ENCODE data around the gene TPK1.
"Not testable (repeated sequence)": the region's sequence is repeated elsewhere in the genome, so short reads cannot be mapped to it uniquely, and the experiment has no call there.

Gene TPK1

DNA sequence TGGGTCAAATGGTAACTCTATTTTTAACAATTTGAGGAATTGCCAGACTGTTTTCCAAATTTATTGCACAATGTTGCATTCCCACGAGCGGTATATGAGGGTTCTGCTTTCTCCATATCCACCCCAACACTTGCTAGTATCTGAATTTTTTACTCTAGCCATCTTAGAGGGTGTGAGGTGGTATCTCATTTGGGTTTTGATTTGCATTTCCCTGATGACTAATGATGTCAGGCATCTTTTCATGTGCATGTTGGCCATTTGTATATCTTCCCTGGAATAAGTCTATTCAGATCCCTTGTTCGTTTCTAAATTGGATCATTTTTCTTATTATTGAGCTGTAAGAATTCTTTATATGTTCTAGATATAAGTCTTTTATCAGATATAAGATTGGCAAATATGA lies 97.7 kb downstream of the TPK1 start:
- no peaks in the 10 kb centered on the region for H3K27me3 ChIP-seq (ENCODE audit: low read depth, low read length)
- H3K4me1 ChIP-seq (ENCODE audit: control insufficient read depth in 1 of 2, insufficient read depth in 2 of 2, low read length in 2 of 2), result peaks cover 0 to 4% of the 10 kb centered on the region in 2 donors
- no peak overlapping the region for H3K27ac ChIP-seq (ENCODE audit: low read length)
- no peaks in the 10 kb centered on the region for H3K9me3 ChIP-seq (ENCODE audit: control insufficient read depth in 1 of 2, low read length in 2 of 2)
- H3K4me3 ChIP-seq (ENCODE audit: low read depth in 1 of 2, low read length in 2 of 2), result no peak overlapping the region
- no peaks in the 10 kb centered on the region for H3K36me3 ChIP-seq (ENCODE audit: control insufficient read depth in 1 of 2, insufficient read depth in 2 of 2, low read length in 2 of 2)

DNA sequence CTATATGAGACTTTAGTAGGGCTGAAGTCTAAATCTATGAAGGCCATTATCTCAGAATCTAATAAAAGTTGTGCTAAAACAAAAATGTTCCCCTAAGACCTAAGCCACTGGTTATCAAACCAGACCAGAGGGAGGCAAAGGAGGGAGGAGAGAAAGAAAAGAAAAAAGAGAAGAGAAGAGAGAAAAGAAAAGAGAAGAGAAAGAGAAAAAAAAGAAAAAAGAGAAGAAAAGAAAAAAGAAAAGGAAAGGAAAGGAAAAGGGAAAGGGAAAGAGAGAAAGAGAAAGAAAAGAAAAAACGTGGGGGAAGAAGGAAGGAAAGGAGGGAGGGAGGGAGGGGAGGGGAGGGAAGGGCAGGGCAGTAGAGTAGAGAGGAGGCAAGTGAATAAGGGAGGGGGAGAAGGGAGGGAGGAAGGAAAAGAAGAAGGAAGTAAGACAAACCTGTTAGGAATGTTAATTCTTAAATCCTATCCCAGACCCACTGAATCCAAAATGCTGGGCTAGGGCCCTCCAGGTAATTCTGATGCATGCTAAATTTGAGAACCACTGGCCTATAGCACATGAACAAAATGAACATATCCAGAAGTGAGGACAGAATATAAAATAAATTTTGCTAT lies 98.9 kb downstream of the TPK1 start:
- H3K4me1 ChIP-seq (ENCODE audit: control insufficient read depth in 1 of 2, insufficient read depth in 2 of 2, low read length in 2 of 2), result peaks cover 0 to 4% of the 10 kb centered on the region in 2 donors
- H3K4me3 ChIP-seq (ENCODE audit: low read depth in 1 of 2, low read length in 2 of 2), result no peak overlapping the region
- no peaks in the 10 kb centered on the region for H3K27me3 ChIP-seq (ENCODE audit: low read depth, low read length)
- no peaks in the 10 kb centered on the region for H3K36me3 ChIP-seq (ENCODE audit: control insufficient read depth in 1 of 2, insufficient read depth in 2 of 2, low read length in 2 of 2)
- H3K9me3 ChIP-seq (ENCODE audit: control insufficient read depth in 1 of 2, low read length in 2 of 2), result no peaks in the 10 kb centered on the region
- H3K27ac ChIP-seq (ENCODE audit: low read length), result no peak overlapping the region

DNA sequence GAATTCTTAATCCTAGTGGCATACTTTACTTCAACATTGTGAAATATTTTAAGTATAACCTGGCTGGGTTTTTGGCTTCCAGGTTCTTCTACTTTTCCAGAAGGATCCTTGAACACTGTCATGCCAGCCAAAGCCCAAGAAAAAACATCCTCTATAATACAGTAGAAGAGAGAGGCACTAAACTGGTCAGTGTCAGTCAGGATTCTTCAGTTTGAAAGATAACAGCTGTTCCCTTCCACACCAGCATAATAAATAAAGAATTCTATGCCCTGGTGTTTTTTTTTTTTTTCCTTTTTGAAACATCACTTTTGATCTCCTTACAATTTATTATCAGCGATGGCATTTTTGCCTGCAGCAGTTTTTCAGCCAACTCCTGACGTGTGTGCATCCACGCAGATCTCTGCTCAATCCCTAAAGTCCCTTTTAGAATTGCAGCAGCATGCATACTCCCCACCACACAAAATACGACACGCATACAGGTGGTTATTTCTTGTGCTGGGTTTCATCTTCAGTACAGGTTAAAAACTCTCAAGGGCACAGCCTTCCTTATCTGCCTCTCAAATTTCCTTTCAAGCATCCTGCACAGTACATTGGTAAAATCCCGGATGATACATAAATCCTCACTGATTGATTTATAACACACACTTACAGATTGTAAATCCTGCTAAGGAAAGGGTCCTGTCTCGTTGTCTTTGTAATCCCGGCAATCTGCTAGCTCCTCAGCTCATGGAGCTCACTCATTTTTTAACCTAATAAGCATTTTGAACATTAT lies 100.2 kb downstream of the TPK1 start:
- H3K9me3 ChIP-seq (ENCODE audit: control insufficient read depth in 1 of 2, low read length in 2 of 2), result no peaks in the 10 kb centered on the region
- no peaks in the 10 kb centered on the region for H3K36me3 ChIP-seq (ENCODE audit: control insufficient read depth in 1 of 2, insufficient read depth in 2 of 2, low read length in 2 of 2)
- no peak overlapping the region for H3K27ac ChIP-seq (ENCODE audit: low read length)
- no peak overlapping the region for H3K4me3 ChIP-seq (ENCODE audit: low read depth in 1 of 2, low read length in 2 of 2)
- H3K4me1 ChIP-seq (ENCODE audit: control insufficient read depth in 1 of 2, insufficient read depth in 2 of 2, low read length in 2 of 2), result peaks cover 0 to 4% of the 10 kb centered on the region in 2 donors
- H3K27me3 ChIP-seq (ENCODE audit: low read depth, low read length), result no peaks in the 10 kb centered on the region

DNA sequence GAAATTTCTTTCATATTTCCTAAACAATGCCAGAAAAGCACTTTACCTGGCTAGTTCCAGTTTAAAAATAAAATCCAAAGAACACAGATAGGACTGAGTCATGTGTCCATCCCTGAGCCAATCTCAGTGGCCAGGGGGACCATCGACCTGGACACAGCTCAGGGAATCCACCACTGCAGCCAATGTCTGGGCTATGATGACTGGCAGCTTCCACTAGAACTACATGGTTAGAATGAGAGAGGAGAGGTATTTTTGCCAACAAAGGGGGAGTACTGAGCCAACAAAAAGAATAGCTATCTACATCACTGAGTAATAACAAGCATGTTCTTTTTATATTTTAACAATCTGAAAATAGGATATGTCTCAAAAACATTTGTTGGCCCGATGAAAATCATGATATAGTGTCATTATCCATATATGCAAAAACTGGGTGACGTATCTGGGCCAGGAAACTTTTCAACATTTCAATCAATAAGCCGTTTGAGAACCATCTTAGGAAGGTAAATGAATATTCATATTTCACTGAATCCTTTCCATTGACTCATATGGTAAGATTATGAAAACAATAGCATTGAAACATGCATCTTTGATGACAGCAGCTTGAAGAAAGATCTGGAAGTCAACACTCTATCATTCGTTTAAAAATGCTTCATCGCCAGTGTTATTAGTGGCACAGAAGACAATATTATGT lies 104.0 kb downstream of the TPK1 start:
- Histone ChIP-seq H3K36me3 (ENCODE audit: control insufficient read depth in 1 of 2, insufficient read depth in 2 of 2, low read length in 2 of 2) (no peaks in the 10 kb centered on the region), H3K4me3 (ENCODE audit: low read depth in 1 of 2, low read length in 2 of 2) (no peak overlapping the region), H3K4me1 (ENCODE audit: control insufficient read depth in 1 of 2, insufficient read depth in 2 of 2, low read length in 2 of 2) (no peaks in the 10 kb centered on the region), H3K27me3 (ENCODE audit: low read depth, low read length) (no peaks in the 10 kb centered on the region), H3K27ac (ENCODE audit: low read length) (no peak overlapping the region), H3K9me3 (ENCODE audit: control insufficient read depth in 1 of 2, low read length in 2 of 2) (no peaks in the 10 kb centered on the region)

DNA sequence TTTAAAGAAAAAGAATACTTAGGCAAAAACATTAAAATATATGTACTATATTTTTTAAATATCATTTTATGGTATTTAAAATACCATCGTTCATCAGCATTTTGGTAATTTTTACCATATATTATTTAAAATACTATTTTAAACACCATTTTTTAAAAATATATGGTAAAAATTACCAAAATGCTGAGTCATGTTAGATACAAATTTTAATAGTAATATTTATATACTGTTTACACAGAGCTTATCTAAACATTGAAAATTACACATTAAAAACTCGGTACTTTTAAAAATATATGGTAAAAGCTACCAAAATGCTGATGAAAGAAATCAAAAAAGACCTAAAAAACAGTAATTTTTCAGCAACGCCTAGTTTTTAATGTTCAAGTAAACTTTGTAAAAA lies 105.6 kb downstream of the TPK1 start:
- Histone ChIP-seq H3K27ac (ENCODE audit: low read length) (no peak overlapping the region), H3K4me1 (ENCODE audit: control insufficient read depth in 1 of 2, insufficient read depth in 2 of 2, low read length in 2 of 2) (no peaks in the 10 kb centered on the region), H3K4me3 (ENCODE audit: low read depth in 1 of 2, low read length in 2 of 2) (no peak overlapping the region), H3K36me3 (ENCODE audit: control insufficient read depth in 1 of 2, insufficient read depth in 2 of 2, low read length in 2 of 2) (no peaks in the 10 kb centered on the region), H3K9me3 (ENCODE audit: control insufficient read depth in 1 of 2, low read length in 2 of 2) (no peaks in the 10 kb centered on the region), H3K27me3 (ENCODE audit: low read depth, low read length) (no peaks in the 10 kb centered on the region)

DNA sequence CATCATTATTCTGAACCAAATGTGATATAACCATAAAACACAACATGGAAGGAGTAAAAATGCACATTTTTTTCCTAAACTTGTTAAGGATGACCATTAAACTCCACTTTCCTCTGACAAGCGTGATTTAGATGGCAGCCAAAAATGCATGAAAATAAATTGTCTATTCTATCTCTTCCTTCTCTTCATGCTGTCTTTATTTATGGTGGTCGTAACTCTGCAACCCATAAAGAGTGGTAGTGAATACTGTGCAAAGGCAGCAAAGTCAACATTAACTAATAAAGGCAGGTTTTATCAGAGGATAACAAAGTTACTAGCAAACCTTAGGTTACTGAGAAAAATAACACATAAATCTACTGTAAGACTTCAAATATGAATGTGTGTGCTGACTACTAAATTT lies 106.6 kb downstream of the TPK1 start:
- H3K4me3 ChIP-seq (ENCODE audit: low read depth in 1 of 2, low read length in 2 of 2), result no peak overlapping the region
- H3K27ac ChIP-seq (ENCODE audit: low read length), result no peak overlapping the region
- H3K4me1 ChIP-seq (ENCODE audit: control insufficient read depth in 1 of 2, insufficient read depth in 2 of 2, low read length in 2 of 2), result no peaks in the 10 kb centered on the region
- no peaks in the 10 kb centered on the region for H3K9me3 ChIP-seq (ENCODE audit: control insufficient read depth in 1 of 2, low read length in 2 of 2)
- no peaks in the 10 kb centered on the region for H3K27me3 ChIP-seq (ENCODE audit: low read depth, low read length)
- H3K36me3 ChIP-seq (ENCODE audit: control insufficient read depth in 1 of 2, insufficient read depth in 2 of 2, low read length in 2 of 2), result no peaks in the 10 kb centered on the region

DNA sequence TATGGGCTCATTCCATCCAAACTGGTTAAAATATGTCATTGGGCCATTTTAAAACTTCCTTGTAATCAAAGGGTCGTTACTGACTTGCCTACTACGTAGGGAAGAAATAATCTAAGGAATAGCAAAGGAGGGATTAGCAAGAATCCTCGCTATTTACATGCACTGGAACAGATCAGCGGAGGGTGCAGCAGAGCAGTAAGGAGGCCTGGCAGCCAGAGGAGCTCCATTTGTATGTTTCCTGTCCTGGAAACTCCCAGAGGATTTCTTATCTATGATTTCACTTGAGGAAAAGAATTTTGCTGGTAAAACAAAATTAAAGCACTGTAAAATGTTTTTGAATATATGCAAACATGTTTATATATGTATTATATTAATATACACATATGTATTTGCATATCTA lies 107.3 kb downstream of the TPK1 start:
- no peak overlapping the region for H3K27ac ChIP-seq (ENCODE audit: low read length)
- no peak overlapping the region for H3K4me3 ChIP-seq (ENCODE audit: low read depth in 1 of 2, low read length in 2 of 2)
- no peaks in the 10 kb centered on the region for H3K36me3 ChIP-seq (ENCODE audit: control insufficient read depth in 1 of 2, insufficient read depth in 2 of 2, low read length in 2 of 2)
- no peaks in the 10 kb centered on the region for H3K27me3 ChIP-seq (ENCODE audit: low read depth, low read length)
- no peaks in the 10 kb centered on the region for H3K4me1 ChIP-seq (ENCODE audit: control insufficient read depth in 1 of 2, insufficient read depth in 2 of 2, low read length in 2 of 2)
- H3K9me3 ChIP-seq (ENCODE audit: control insufficient read depth in 1 of 2, low read length in 2 of 2), result no peaks in the 10 kb centered on the region

DNA sequence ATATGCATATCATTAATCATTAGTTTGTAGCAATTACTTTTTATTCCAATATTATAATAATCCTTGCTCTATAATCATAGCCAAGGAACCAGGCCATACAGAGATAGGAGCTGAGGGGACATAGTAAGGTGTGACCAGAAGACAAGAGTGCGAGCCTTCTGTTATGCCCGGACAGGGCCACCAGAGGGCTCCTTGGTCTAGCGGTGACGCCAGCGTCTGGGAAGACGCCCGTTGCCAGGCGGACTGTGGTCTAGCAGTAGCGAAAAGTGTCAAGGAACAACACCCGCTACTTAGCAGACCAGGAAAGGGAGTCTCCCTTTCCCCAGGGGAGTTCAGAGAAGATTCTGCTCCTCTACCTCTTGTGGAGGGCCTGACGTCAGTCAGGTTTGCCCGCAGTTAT lies 109.0 kb downstream of the TPK1 start:
- not testable (repeated sequence) for H3K27me3 ChIP-seq (ENCODE audit: low read depth, low read length); H3K36me3 ChIP-seq (ENCODE audit: control insufficient read depth in 1 of 2, insufficient read depth in 2 of 2, low read length in 2 of 2); H3K9me3 ChIP-seq (ENCODE audit: control insufficient read depth in 1 of 2, low read length in 2 of 2); H3K4me3 ChIP-seq (ENCODE audit: low read depth in 1 of 2, low read length in 2 of 2); H3K27ac ChIP-seq (ENCODE audit: low read length); H3K4me1 ChIP-seq (ENCODE audit: control insufficient read depth in 1 of 2, insufficient read depth in 2 of 2, low read length in 2 of 2)

DNA sequence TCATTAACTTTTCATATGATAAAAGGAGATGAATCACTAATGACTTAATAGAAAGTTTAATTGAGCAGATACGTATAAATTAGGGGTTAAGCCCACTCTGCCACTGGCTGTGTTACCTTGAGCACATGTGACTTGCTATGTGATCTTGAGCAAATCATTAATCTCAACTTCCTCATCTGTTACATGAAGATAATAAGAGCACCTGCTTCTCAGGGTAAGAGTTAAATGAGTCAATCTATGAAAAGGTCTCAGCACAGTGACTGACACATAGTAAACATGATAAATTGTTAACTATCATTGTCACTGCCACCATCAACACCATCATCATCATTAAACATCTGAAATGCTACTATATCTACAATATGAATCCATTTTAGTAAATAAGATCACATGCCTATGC lies 110.8 kb downstream of the TPK1 start:
- Histone ChIP-seq H3K4me3 (ENCODE audit: low read depth in 1 of 2, low read length in 2 of 2) (no peak overlapping the region), H3K36me3 (ENCODE audit: control insufficient read depth in 1 of 2, insufficient read depth in 2 of 2, low read length in 2 of 2) (no peaks in the 10 kb centered on the region), H3K9me3 (ENCODE audit: control insufficient read depth in 1 of 2, low read length in 2 of 2) (no peaks in the 10 kb centered on the region), H3K4me1 (ENCODE audit: control insufficient read depth in 1 of 2, insufficient read depth in 2 of 2, low read length in 2 of 2) (no peaks in the 10 kb centered on the region), H3K27me3 (ENCODE audit: low read depth, low read length) (no peaks in the 10 kb centered on the region), H3K27ac (ENCODE audit: low read length) (no peak overlapping the region)

DNA sequence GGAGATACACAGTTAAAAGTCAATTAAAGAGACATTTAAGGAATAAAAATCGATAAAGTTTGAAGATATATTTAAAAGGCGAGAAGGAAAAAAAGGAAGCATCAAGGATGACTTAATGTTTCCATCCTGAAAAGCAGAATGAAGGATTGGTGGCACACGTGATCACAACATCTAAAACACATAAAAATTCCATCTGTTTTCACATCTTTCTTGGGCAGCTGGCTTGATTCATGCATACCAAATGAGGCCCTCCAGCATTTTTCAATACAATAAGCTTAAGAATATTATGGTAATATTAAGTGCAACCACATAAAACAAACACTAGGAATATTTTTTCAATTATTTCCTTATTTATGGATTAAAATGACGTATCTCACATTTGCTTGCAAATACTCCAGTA lies 112.6 kb downstream of the TPK1 start:
- no peaks in the 10 kb centered on the region for H3K9me3 ChIP-seq (ENCODE audit: control insufficient read depth in 1 of 2, low read length in 2 of 2)
- no peaks in the 10 kb centered on the region for H3K36me3 ChIP-seq (ENCODE audit: control insufficient read depth in 1 of 2, insufficient read depth in 2 of 2, low read length in 2 of 2)
- H3K4me1 ChIP-seq (ENCODE audit: control insufficient read depth in 1 of 2, insufficient read depth in 2 of 2, low read length in 2 of 2), result no peaks in the 10 kb centered on the region
- no peaks in the 10 kb centered on the region for H3K27me3 ChIP-seq (ENCODE audit: low read depth, low read length)
- H3K27ac ChIP-seq (ENCODE audit: low read length), result no peak overlapping the region
- no peak overlapping the region for H3K4me3 ChIP-seq (ENCODE audit: low read depth in 1 of 2, low read length in 2 of 2)

DNA sequence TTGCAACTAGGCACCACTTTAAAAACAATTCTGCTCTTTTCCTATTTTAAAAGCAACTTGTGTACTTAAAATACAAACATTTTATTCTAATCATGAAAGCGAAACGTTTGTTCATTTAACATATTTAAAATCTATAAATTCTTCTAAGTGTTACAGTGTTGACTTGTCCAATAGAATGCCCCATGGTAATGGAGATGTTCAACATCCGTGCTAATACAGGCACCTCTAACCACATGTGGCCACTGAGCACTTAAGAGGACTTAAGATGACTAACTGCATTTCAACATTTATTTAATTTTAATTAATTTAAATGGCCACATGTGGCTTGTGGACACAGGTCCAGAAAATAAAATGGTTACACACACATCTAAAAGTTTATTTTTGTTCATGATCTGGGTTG lies 115.1 kb downstream of the TPK1 start:
- H3K4me3 ChIP-seq (ENCODE audit: low read depth in 1 of 2, low read length in 2 of 2), result no peak overlapping the region
- no peaks in the 10 kb centered on the region for H3K27me3 ChIP-seq (ENCODE audit: low read depth, low read length)
- no peak overlapping the region for H3K27ac ChIP-seq (ENCODE audit: low read length)
- H3K36me3 ChIP-seq (ENCODE audit: control insufficient read depth in 1 of 2, insufficient read depth in 2 of 2, low read length in 2 of 2), result no peaks in the 10 kb centered on the region
- peaks cover 0 to 8% of the 10 kb centered on the region in 2 donors for H3K4me1 ChIP-seq (ENCODE audit: control insufficient read depth in 1 of 2, insufficient read depth in 2 of 2, low read length in 2 of 2)
- H3K9me3 ChIP-seq (ENCODE audit: control insufficient read depth in 1 of 2, low read length in 2 of 2), result no peaks in the 10 kb centered on the region
